Activated CD8-positive, alpha-beta memory T cell treated with anti-CD3 and anti-CD28 coated beads for 1 hour (primary cell): Measurements from ENCODE around the gene CMSS1.
"Not testable (repeated sequence)": the region's sequence is repeated elsewhere in the genome, so short reads cannot be mapped to it uniquely, and the experiment has no call there.

Experiments used
- DNase-seq, 2 donors: peaks; one replicate each; pipeline ENCODE4 v3.0.0-alpha.2; 2020; ENCODE audit warnings: low read depth in 1 of 2; ENCODE audit errors: extremely low read depth in 1 of 2

CMSS1 gene

DNA sequence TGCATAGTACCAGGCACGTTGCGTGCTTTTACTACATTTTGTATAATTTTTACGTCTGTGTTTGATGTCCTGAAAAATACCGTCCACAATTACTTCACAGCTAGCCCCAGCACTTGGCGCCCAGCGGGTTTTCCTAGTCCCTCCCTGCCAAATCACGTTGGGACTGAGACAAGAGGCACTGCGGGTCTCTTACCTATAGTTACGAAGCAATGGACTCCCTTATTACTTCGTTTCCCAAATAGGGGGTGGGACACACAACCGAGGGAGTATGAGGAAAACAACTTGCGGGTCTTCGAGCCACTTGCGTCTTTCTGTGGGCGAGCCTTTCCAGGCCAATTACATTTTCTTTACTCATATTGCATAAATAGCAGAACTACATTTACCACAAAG lies 620 bp upstream of the CMSS1 start:
- DNase-seq, result no peak

DNA sequence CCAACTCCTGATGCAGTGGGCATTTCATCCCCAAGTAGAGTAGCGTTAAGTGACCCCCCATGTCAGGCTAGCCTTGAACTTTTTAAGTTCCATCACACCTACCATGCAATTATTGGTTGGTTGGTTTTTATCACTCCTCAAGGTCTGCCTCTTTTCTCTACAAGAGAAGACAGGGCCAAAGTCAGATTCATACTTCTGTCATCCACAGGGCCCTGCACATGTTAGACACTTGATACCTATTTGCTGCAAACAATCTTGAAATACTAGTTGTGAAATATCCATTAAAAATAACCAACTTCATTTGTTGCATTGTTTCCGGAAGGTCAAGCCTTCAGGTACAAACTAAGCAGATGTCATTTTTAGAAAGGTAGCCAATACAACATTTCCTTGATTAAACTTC lies 1.2 kb downstream of the CMSS1 start:
- DNase-seq, result no peak

DNA sequence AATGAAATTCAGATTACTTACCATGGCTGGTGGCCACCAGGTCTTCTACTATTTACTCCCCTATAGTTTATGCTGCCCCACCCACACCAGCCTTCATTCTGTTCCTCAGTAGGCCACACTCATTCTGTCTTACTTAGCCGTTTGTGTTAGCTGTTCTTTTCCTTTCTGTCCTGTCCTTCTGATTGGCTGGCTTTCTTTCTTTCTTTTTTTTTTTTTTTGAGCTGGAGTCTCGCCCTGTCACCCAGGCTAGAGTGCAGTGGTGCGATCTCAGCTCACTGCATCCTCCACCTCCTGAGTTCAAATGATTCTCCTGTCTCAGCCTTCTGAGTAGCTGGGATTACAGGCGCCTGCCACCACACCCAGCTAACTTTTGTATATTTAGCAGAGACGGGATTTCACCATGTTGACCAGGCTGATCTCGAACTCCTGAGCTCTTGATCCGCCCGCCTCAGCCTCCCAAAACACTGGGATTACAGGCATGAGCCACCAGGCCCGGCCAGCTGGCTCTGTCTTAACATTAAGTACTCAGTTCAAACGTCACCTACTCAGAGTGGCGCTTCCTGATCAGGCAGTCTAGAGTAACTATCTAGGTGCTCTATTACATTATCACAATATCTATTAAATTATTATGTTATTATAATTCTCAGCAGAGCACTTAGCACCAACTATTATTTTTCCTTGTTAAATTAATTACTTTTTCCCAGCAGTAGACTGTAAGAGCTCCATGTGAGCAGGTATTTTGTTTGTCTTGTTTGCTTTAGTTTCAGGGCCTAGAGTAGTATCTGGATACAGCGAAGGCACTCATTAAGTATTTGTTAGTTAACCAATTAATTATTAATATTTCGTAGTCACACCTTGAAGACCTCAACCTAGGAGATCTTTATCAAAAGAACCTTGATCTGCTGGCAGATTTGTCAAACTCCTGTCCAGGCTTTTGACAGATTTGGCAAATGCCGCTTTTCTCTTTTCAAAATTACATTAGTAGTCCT lies 6.4 kb downstream of the CMSS1 start:
- DNase-seq, result no peak

DNA sequence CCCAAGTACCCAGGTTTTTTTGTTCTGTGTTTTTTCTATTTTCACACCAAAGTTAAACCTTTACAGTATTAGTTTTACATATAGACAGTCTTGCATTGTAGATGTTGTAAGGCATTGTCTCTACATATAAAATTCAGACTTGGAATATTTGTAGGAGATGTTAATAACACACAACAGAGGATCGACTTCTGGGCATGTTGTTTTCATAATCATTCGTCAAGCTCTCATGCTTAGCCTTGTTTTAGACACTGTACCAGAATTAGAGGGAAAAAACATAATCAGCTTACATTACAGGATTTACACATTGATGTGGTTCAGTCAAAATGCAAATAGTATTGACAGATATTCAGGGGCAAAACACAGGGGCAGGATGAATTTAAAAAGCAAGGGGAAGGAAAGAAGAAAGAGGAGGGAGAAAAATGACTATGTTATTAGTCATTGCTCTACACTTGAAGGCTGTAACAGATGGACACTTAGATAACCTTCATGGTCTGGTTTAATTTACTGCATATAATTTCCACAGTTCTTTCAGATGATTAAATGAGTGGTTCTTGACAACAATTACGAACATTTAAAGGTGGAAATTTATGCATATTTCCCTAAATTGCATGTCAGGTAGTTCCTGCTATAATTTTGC lies 7.5 kb downstream of the CMSS1 start:
- no peak for DNase-seq

DNA sequence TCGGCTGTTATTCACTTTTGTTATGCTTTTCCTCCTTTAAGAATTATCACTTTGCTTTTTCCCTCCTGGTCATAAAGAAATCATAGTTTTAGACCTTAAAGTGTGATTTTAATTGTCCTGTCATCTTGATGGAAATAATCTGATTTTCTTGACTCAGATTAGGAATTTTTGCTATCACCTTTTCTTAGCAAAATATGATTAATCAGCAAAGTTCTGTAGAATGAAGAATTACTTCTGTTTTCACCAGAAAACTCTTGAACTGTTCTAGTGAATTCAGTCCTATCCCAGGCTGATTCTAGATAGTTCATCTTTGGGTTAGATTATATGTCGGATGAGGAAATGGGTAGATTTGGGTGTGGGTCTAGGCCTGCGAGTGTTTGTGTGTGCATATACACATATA lies 12.2 kb downstream of the CMSS1 start:
- DNase-seq, result no peak

DNA sequence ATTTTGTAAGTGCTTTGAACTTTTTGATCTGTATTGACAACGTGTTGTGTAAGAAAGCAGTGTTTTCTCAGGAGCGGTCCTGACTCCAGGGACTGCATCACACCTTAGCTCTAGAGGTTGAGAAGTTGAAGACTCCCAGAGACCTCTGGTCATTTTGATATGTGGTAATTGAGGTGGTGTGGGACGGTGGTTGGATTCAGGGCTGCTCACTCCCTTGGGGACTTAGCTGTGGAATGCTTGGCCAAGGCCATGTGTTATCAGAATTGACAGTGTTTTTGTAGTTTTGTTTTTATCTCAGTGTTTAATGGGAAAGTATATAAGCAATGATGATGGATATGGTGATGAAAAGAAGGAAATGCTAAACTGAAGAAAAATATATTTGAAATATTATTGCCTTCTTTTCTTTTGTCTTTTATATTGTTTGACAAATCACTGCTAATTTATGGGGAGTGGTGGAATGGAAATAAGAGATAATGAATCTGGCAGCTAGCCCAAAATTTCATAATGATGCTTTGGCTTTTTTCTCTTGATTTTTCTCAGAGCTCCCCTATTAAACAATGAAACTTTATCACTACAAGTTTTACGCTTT lies 16.0 kb downstream of the CMSS1 start:
- no peak for DNase-seq

DNA sequence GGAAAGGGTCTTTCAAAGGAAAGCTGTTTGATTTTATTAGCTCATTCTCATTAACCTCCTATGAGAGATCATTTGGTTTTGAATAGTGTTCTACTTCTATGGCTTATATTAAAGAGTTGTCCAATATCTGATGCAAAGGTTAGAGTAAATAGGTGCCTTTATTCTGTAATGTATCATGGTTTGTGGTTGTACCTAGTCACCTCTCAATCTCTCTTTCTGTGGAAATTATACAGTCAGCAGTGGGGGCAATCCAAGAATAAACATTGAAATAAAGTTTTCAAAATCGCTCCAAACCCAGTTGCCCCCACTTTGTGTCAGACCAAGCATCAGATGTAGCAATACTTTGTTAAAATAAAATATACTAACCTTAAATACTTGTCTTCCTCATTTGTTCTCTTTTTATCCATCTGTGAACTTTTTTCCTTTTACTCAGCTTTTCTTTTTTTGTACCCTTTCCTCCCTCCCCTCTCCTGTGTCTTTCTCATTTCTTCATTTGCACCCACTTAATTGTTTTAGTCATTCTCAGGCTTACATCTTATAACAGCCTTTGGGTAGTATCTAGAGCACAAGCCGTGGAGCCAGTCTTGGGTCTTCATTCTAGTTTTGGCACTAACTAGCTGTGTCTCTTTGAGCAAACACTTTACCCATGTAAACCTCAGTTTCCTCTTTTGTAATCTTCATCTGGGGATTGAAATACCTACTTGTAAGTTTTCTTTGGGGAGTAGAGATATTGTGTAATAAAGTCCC lies 16.7 kb downstream of the CMSS1 start:
- DNase-seq, result no peak

DNA sequence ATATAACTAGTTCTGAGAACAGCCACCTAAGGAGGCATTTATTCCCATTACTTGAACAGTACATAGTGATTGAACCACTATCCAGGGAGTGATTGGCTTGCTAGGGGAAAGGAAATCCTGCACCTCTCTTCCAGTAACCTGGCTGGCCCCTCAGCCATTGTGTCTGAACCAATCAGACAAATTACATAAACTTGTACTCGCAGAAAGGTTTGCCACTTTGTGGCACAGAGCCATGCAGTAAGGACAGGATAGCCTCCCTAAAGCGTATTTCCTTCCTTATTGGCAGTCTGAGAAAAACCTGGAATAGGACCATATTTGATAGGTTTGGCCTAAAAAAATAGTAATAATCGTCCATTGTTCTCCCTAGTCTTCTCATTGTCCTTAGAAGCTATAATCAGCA lies 19.0 kb downstream of the CMSS1 start:
- DNase-seq, result no peak

DNA sequence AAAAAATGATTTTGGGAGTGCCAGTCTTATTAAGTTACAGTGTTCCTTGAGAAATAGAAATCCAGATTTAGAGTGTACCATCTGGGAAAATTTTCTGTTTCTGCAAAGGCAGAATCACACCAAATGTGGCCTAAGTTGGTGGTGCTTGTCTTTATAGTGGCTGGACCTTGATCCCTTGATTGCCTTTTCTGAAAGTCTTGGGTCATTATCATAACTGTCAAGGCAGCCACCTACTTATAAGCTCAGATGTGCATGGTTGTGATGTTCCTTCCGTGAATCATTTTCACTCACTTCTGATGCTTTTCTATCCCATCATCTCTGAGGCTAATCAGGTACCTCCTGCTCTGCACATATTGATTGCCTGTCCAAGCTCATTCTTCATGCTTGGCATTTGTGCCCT lies 20.1 kb downstream of the CMSS1 start:
- no peak for DNase-seq

DNA sequence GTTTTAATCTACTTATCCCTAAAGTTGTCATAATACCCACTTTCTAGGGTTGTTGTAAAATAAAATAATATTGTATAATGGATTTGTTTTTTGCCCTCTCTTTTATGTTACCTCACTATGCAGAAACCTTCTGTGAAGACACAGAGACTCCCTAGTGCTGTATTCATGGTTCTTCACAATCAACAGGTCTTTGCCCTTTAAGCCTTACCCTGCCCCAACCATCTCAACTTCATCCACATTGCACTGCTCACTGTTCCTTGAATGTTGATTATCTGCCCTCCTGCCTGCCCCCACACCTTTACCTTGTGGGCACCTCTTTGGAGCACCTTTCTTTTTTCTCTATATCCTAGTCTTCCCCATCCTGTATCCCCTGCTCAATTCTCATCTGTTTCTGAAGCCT lies 21.1 kb downstream of the CMSS1 start:
- DNase-seq, result no peak

DNA sequence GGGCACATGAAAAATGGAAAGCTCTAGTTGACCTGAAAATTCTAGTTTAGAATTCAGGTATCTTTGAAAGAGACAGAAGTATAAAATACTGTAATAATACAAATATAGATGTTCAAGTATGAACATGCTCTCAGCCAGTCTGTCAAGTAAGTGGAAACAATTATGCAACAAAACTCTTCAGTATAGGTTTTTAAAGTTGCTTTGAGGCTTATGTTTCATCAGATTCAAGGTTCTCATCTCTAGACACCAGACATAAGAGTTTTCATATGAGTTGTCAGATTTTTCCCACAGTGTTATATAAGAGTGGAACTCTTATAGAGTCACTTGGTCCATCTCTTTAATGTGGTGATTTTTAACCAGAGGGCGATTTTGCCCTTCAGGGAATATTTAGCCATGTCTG lies 22.0 kb downstream of the CMSS1 start:
- no peak for DNase-seq

DNA sequence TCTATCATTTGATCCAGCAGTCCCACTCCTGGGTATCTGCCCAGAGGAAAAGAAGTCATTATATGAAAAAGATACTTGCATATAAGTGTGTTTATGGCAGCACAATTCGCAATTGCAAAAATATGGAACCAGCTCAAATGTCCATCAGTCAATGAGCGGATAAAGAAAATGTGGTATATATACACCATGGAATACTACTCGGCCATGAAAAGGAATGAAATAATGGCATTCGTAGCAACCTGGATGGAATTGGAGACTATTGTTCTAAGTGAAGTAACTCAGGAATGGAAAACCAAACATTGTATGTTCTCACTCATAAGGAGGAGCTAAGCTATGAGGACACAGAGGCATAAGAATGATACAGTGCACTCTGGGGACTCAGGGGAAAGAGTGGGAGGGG lies 24.3 kb downstream of the CMSS1 start:
- DNase-seq, result not testable (repeated sequence)

DNA sequence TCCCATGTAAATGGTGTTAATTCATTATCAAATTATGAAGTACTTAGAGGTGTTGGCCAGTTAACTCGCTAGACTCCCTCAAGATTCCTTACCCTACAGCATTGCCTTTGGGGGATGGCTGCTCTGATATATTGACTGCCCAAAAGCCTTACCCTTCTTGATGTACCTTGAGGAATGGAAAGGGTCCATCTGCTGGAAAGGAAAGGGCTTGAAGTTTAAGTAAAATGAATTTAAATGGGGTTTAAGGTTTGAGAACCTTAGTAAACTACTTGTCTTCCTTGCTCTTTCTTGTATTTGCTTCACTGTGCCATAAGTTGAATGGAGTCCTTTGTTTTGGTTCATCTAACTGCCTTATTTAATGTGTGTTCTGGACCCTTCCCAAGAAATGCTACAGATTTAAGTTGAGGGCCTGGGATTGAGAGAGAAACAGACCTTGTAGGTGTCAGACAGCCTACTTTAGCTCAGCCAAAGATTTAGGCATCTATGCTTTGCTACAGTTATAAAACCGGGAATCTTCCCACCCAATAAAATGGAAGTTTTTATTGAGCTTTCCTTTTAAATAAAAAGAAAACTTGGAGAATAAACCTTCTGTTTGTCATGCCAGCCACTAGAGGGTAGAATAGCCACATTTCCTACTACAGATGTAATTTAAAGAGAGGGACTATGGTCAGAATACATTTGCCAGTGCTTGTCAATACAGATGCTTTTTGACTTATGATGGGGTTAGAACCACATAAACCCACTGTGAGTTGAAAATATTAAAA lies 25.3 kb downstream of the CMSS1 start:
- no peak for DNase-seq

DNA sequence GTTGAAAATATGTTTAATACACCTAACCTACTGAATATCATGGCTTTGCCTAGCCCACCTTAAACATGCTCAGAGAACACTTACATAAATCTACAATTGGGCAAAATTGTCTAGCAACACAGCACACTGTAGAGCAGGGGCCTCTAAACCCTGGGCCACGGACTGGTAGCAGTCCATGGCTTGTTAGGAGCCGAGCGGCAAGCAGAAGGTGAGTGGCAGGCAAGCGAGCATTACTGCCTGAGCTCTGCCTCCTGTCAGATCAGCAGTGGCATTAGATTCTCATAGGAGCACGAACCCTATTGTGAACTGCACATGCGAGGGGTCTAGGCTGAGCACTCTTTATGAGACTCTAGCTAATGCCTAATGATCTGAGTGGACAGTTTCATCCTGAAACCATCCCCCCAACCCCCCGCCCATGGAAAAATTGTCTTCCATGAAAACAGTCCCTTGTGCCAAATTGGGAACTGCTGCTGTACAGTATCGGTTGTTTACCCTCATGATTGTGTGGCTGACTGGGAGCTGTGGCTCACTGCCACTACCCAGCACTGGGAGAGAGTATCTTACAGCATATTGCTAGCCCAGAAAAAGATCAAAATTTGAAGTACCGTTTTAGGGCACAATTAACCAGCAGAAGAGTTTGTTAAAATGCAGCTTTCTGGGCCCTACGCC lies 26.1 kb downstream of the CMSS1 start:
- DNase-seq, result no peak

DNA sequence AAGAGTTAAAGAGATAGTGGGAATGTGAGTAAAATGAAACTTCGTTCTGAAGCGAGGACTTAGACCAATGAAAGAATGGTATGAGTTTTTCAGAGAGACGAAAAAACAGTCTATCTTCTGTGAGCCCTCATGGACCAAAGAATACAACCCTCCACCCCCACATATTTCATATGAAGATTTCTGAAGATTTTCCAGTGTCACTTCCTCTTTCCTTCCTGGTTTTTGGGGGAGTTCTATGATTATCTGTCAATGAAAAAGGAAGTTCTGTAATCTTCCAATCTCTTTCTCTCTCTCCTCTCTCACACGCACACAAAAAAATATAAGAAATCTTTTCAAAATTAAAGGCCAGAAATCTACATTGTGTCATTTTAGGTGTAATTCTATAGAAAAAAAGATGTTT lies 27.7 kb downstream of the CMSS1 start:
- no peak for DNase-seq

DNA sequence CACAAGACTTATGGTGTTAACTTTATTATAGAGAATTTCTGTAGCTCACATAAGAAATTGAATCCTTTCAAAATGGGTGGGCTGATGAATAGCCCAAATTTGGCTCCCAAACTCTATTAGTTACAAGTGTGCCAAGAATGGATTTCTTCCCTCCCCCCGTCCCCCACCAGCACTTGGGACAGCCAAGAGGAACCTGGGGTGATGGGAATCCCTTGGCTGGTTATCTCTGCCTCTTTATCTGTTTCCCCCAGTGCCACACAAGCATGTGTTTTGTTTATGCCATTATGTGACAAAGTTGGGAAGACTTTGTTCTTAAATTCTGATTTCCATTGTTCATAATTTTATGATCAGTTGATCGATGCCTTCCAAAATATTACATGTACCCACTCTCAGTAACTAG lies 28.3 kb downstream of the CMSS1 start:
- no peak for DNase-seq

DNA sequence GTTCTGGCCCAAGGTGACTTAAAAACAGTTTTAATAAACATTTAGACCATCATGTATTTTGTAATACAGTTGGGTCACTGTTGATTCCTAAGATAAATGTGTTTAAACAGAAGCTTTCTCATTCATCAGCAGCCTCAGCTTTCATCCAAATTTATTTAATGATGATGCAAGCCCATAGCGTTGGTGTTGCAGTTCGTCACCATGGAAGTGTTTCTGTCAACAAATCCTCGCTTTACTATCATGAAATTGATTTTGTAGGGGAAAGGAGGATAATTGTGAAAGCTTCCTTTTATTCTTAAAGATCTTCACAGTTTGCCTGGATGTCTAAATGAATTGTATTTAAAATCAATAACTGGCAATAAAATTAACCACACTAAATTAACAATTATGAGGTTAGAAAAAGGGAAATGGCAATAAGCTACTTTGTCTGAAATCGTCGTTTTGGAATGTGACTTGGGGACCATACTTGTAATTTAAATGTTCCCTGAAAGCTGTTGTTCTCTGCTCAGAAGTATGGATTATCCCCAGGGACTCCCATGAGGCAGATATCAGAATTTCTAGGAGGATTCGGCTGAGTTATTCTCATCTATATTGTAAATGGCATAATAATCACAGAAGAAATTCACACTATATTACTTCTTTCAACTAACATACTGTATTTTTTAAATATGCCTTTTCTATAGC lies 29.0 kb downstream of the CMSS1 start:
- no peak for DNase-seq

DNA sequence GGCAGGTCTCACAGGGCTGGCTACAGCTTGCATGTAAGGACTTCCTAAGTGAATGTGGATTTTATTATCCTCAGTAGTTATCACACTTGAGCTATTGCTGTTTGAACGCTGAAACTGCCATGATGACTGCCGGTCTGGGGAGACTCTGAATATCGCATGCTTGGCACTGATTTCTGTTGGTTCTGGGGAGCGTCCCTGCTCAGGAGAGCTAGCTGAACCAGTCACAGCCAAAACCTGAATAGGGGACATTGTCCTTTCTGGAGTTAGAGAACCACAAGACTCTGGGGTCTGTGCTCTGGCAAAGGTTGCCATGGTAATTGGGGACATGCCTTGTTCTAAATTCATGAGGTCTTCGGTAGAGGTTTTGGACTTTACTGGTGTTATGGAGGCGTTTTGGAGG lies 30.8 kb downstream of the CMSS1 start:
- DNase-seq, result no peak

DNA sequence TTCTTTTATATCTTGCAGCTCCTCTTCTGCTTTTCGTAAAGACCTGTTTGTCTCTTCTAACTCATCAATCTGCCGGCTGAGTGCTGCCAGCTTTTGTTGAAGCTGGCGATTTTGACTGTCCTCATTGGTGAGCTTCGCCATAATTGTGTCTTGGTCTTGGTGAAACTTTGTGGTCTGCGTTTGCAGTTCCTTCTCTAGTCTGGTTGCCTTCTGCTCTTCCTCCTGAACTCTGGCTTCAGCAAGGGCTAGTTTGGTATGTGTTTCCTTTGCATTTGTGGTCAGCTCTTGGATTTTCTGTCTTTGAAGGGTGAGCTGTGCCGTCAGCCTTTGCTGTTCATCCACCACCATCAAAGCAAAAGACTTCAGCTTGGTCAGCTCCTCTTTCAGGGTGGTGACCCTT lies 32.9 kb downstream of the CMSS1 start:
- DNase-seq, result no peak
